Fibroblast of lung (primary cell): ENCODE results near the gene RAB31. TPM values are rescaled to one million over a fixed set of nuclear protein-coding genes. Genes with fewer than 3 reads are reported as not detected.
A peak's percentile ranks its signal among the peaks of the same experiment; 100 is the strongest.

Experiments
- DNase-seq, 2 donors: peaks; one replicate each; pipeline versions ENCODE4 v3.0.0 to v3.0.0-alpha.2; 2010; ENCODE audit warnings: low read depth in 2 of 2
- H2AFZ ChIP-seq: 2 replicates; pipeline ENCODE4 v1.5.1; 2012; ENCODE audit warnings: low read length, control low read depth, inconsistent platforms
- H3K27ac ChIP-seq: 2 replicates; pipeline ENCODE4 v1.5.1; 2011; ENCODE audit warnings: low read length, control low read depth; ENCODE audit not compliant: insufficient read depth
- H3K27me3 ChIP-seq: 2 replicates; pipeline ENCODE4 v1.5.1; 2011; ENCODE audit warnings: mild to moderate bottlenecking, low read length; ENCODE audit not compliant: control insufficient read depth, insufficient read depth
- H3K36me3 ChIP-seq: 2 replicates; pipeline ENCODE4 v1.5.1; 2011; ENCODE audit warnings: low read length; ENCODE audit not compliant: control insufficient read depth, insufficient read depth
- H3K4me1 ChIP-seq: 2 replicates; pipeline ENCODE4 v1.5.1; 2011; ENCODE audit warnings: low read length; ENCODE audit not compliant: control insufficient read depth, insufficient read depth; ENCODE audit errors: extremely low read depth
- H3K4me2 ChIP-seq: 2 replicates; pipeline ENCODE4 v1.5.1; 2011; ENCODE audit warnings: low read length, control low read depth; ENCODE audit not compliant: insufficient read depth; ENCODE audit errors: extremely low read depth
- H3K4me3 ChIP-seq, 4 experiments: fragments of 200-600 bp in 1 of 4; sonication (generic) in 1 of 4; replicated peaks in 1 of 4; 2 replicates each; pipeline ENCODE4 v1.5.1; 2011 to 2016; ENCODE audit warnings: low read length in 4 of 4, low read depth in 3 of 4, mild to moderate bottlenecking in 3 of 4, control low read depth in 2 of 4, inconsistent platforms in 1 of 4, mixed read lengths in 1 of 4; ENCODE audit not compliant: insufficient read depth in 1 of 4; ENCODE audit errors: control extremely low read depth in 1 of 4
- H3K79me2 ChIP-seq: 2 replicates; pipeline ENCODE4 v1.5.1; 2012; ENCODE audit warnings: mild to moderate bottlenecking, low read length, inconsistent platforms; ENCODE audit not compliant: control insufficient read depth, insufficient read depth
- H3K9ac ChIP-seq: 2 replicates; pipeline ENCODE4 v1.5.1; 2011; ENCODE audit warnings: mild to moderate bottlenecking, low read length, control low read depth; ENCODE audit not compliant: insufficient read depth
- H3K9me3 ChIP-seq: 2 replicates; pipeline ENCODE4 v1.5.1; 2012; ENCODE audit warnings: low read depth, low read length; ENCODE audit not compliant: control insufficient read depth, insufficient read depth
- H4K20me1 ChIP-seq: 2 replicates; pipeline ENCODE4 v1.5.1; 2011; ENCODE audit warnings: low read length; ENCODE audit not compliant: control insufficient read depth, insufficient read depth; ENCODE audit errors: extremely low read depth
- EZH2 ChIP-seq: IDR thresholded peaks from 2 replicates; pipeline ENCODE4 v1.5.1; 2012; ENCODE audit warnings: low read length, control low read depth, mild to moderate bottlenecking; ENCODE audit errors: missing control alignments
- polyA plus RNA-seq, 2 donors: library from polyadenylated mRNA; depleted of rRNA in 1 of 2; stranded (reverse) in 1 of 2; unstranded in 1 of 2; fragments of >200 nt; gene quantifications; 2 replicates each; pipeline ENCODE4 v1.2.1, GENCODE V29; 2011 to 2012; ENCODE audit warnings: missing spikeins in 1 of 2
- total RNA-seq: library from RNA; depleted of rRNA; stranded (reverse); fragments of >200 nt; gene quantifications from 2 replicates; pipeline ENCODE4 v1.2.1, GENCODE V29; 2014
- TF ChIP-seq, protein P1 (sequence below), 2 donors: IDR thresholded peaks in 1 of 2; conservative IDR thresholded peaks in 1 of 2; 1 replicate in 1 of 2; 2 replicates in 1 of 2; pipeline ENCODE4 v1.5.1; 2011 to 2012; ENCODE audit warnings: low read length in 2 of 2, control low read depth in 1 of 2, inconsistent platforms in 1 of 2, low read depth in 1 of 2, mild to moderate bottlenecking in 1 of 2

Gene RAB31
- total and polyA plus RNA-seq, 2 donors (not counting 1 experiment from before 2014, with no cell fraction given): 29.6 to 47.1 TPM

DNA sequence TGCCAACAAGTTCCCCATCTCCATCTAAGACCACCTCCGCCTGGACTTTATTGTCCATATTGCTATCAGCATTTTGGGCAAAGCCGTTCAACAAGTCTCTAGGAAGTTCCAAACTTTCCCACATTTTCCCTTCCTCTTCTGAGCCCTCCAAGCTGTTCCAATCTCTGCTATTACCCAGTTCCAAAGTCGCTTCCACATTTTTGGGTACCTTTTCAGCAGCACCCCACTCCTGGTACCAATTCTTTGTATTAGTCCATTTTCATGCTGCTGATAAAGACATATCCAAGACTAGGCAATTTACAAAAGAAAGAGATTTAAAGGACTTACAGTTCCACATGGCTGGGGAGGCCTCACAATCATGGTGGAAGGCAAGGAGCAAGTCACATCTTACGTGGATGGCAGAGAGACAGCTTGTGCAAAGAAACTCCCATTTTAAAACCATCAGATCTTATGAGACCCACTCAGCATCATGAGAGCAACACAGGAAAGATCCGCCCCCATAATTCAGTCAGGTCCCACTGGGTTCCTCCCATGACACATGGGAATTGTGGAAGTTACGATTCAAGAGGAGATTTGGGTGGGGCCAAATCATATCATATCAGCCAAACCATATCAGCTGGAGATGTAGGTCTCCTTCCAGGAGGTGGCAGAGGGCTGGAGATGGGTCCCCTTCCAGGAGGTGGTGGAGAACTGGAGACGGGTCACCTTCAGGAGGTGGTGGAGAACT, 157.8 kb downstream of the RAB31 start:
- TF ChIP-seq EZH2: no peak
- TF ChIP-seq, protein P1, sequence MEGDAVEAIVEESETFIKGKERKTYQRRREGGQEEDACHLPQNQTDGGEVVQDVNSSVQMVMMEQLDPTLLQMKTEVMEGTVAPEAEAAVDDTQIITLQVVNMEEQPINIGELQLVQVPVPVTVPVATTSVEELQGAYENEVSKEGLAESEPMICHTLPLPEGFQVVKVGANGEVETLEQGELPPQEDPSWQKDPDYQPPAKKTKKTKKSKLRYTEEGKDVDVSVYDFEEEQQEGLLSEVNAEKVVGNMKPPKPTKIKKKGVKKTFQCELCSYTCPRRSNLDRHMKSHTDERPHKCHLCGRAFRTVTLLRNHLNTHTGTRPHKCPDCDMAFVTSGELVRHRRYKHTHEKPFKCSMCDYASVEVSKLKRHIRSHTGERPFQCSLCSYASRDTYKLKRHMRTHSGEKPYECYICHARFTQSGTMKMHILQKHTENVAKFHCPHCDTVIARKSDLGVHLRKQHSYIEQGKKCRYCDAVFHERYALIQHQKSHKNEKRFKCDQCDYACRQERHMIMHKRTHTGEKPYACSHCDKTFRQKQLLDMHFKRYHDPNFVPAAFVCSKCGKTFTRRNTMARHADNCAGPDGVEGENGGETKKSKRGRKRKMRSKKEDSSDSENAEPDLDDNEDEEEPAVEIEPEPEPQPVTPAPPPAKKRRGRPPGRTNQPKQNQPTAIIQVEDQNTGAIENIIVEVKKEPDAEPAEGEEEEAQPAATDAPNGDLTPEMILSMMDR (conservative IDR thresholded peaks at IDR 0.05 in 1 of 2, IDR thresholded peaks at IDR 0.05 in 1 of 2; ENCODE audit: low read depth in 1 of 2, low read length in 2 of 2): no peak
- H3K79me2 ChIP-seq: no peaks in the 10 kb centered on the region
- H3K9me3 ChIP-seq: no peaks in the 10 kb centered on the region
- no peak overlapping the region for H3K4me2 ChIP-seq
- H3K4me3 ChIP-seq: no peak overlapping the region
- DNase-seq: no peak
- H4K20me1 ChIP-seq: no peaks in the 10 kb centered on the region
- H3K27me3 ChIP-seq: no peaks in the 10 kb centered on the region
- peaks cover 12% of the 10 kb centered on the region for H3K4me1 ChIP-seq
- no peak overlapping the region for H3K27ac ChIP-seq
- no peaks in the 10 kb centered on the region for H3K36me3 ChIP-seq
- no peak overlapping the region for H3K9ac ChIP-seq
- H2AFZ ChIP-seq: no peak overlapping the region

DNA sequence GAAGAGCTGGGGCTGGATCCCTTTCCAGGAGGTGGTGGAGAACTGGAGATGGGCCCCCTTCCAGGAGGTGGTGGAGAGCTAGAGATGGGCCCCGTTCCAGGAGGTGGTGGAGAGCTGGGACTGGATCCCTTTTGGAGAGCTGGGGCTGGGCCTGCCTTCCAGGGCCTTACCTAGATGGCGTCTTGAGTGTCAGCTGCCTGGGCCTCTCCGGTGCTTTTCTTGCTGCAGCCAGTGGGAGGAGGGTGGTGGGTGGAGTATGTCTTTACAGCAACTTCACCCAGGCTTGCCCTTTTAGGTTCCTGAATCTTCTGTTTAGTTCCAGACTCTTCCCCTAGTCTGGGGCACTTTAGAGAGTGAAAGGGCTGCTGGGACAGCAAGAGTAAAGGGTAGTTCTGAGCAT, 158.5 kb downstream of the RAB31 start:
- Histone ChIP-seq H3K27ac (no peak overlapping the region), H4K20me1 (no peaks in the 10 kb centered on the region), H3K9ac (no peak overlapping the region), H3K4me1 (peaks cover 12% of the 10 kb centered on the region), H2AFZ (no peak overlapping the region), H3K79me2 (no peaks in the 10 kb centered on the region), H3K27me3 (no peaks in the 10 kb centered on the region), H3K36me3 (no peaks in the 10 kb centered on the region), H3K4me2 (no peak overlapping the region), H3K9me3 (no peaks in the 10 kb centered on the region), H3K4me3 (no peak overlapping the region)
- no peak for TF ChIP-seq EZH2
- TF ChIP-seq, protein P1 (conservative IDR thresholded peaks at IDR 0.05 in 1 of 2, IDR thresholded peaks at IDR 0.05 in 1 of 2; ENCODE audit: low read depth in 1 of 2, low read length in 2 of 2): no peak
- no peak for DNase-seq

DNA sequence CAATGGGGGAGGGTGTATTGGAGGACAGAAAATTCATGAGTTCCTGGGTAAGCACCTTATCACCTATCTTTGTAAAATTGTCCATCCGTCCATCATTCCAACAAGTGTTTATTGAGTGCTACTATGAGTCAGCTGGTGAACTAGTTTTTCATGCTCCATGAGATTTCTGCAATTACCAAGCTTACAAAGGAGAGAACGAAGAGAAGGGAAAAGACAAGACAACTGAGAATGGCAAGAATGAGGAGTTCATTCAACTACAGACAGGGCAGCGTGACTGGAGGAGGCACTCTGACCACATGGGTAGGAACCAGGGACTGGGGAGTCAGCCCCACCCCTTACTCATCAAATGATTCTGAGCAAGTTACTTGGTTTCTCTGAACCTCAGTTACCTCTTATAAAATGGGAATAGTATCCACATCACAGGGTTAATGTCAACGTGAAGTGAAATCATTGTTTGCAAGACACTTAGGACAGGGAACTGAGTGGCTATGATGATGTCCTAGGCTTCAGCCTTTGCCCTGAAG, 159.0 kb downstream of the RAB31 start:
- Histone ChIP-seq H3K4me2 (no peak overlapping the region), H3K36me3 (no peaks in the 10 kb centered on the region), H3K27ac (no peak overlapping the region), H3K79me2 (no peaks in the 10 kb centered on the region), H3K4me3 (no peak overlapping the region), H3K9me3 (no peaks in the 10 kb centered on the region), H2AFZ (no peak overlapping the region), H3K4me1 (peaks cover 12% of the 10 kb centered on the region), H4K20me1 (no peaks in the 10 kb centered on the region), H3K27me3 (no peaks in the 10 kb centered on the region), H3K9ac (no peak overlapping the region)
- peak in 1 of 2 donors; percentile 42 for DNase-seq
- TF ChIP-seq, protein P1 (conservative IDR thresholded peaks at IDR 0.05 in 1 of 2, IDR thresholded peaks at IDR 0.05 in 1 of 2; ENCODE audit: low read depth in 1 of 2, low read length in 2 of 2): no peak
- no peak for TF ChIP-seq EZH2
